SH-SY5Y (cell line): ENCODE data around the gene RIMKLB.

Source experiments
- GATA2 ChIP-seq: IDR thresholded peaks from 2 replicates; pipeline ENCODE4 v1.6.1; 2011; ENCODE audit warnings: mild to moderate bottlenecking, low read depth, low read length
- GATA3 ChIP-seq: IDR thresholded peaks from 2 replicates; pipeline ENCODE4 v1.6.1; 2011; ENCODE audit warnings: low read depth, mild to moderate bottlenecking, low read length, moderate library complexity

The RIMKLB gene

GRCh38 chr12:8697476-8698131 is at the start of gene RIMKLB:
TSS of gene RIMKLB (plus strand) at chr12:8697991. CDS start at chr12:8713867, 15,876 bp downstream.
- TF ChIP-seq GATA3 (no peak), GATA2 (no peak)

- TF ChIP-seq GATA2 (no peak), GATA3 (no peak)
These were observed 49.1 kb upstream of the RIMKLB start for GRCh38 chr12:8648576-8649205.

GRCh38 chr12:8655421-8655820 is 42.4 kb upstream of the RIMKLB start:
- TF ChIP-seq GATA2 (no peak), GATA3 (no peak)

GRCh38 chr12:8658346-8658745 is 39.4 kb upstream of the RIMKLB start:
- TF ChIP-seq GATA3, result no peak
- no peak for TF ChIP-seq GATA2

GRCh38 chr12:8661016-8661415 is 36.8 kb upstream of the RIMKLB start:
- TF ChIP-seq GATA2 (no peak), GATA3 (no peak)

- TF ChIP-seq GATA2, result no peak
- TF ChIP-seq GATA3, result no peak
These were observed 36.0 kb upstream of the RIMKLB start for GRCh38 chr12:8661751-8662150.

- TF ChIP-seq GATA3, result no peak
These were observed 35.2 kb upstream of the RIMKLB start, which contains the start of gene MFAP5 for GRCh38 chr12:8662593-8662992. TSS of gene MFAP5 (minus strand) at chr12:8662826. CDS start at chr12:8662104, 722 bp downstream.

GRCh38 chr12:8664228-8664913 is 33.4 kb upstream of the RIMKLB start:
- no peak for TF ChIP-seq GATA3
- no peak for TF ChIP-seq GATA2

- TF ChIP-seq GATA2, result no peak
- TF ChIP-seq GATA3, result no peak
These were observed 32.0 kb upstream of the RIMKLB start for GRCh38 chr12:8665759-8666158.

- no peak for TF ChIP-seq GATA3
- TF ChIP-seq GATA2, result no peak
These were observed 30.5 kb upstream of the RIMKLB start for GRCh38 chr12:8667270-8667669.

GRCh38 chr12:8668441-8668840 is 29.4 kb upstream of the RIMKLB start:
- TF ChIP-seq GATA2, result no peak
- TF ChIP-seq GATA3, result no peak

- TF ChIP-seq GATA3 (no peak), GATA2 (no peak)
These were observed 25.4 kb upstream of the RIMKLB start for GRCh38 chr12:8672381-8672780.

- TF ChIP-seq GATA2, result no peak
- no peak for TF ChIP-seq GATA3
These were observed 22.2 kb upstream of the RIMKLB start for GRCh38 chr12:8675591-8676036.

GRCh38 chr12:8676651-8677050 is 21.1 kb upstream of the RIMKLB start:
- TF ChIP-seq GATA2 (no peak), GATA3 (no peak)

- TF ChIP-seq GATA3, result no peak
- no peak for TF ChIP-seq GATA2
These were observed 20.4 kb upstream of the RIMKLB start for GRCh38 chr12:8677362-8677761.

GRCh38 chr12:8678661-8679111 is 19.1 kb upstream of the RIMKLB start:
- TF ChIP-seq GATA3 (no peak), GATA2 (no peak)
